Right lobe of liver (tissue), 6 donors: ENCODE results near the gene ZIC1. TPM values are rescaled to one million over a fixed set of nuclear protein-coding genes. Genes with fewer than 3 reads are reported as not detected.

Experiments used
- ATAC-seq, 4 donors: fragments of 200-7000 bp; cut with Tn5 transposase; one replicate each; pipeline ENCODE4 v1.9.1; 2020; ENCODE audit warnings: mild to moderate bottlenecking in 4 of 4, moderate library complexity in 4 of 4
- DNase-seq, 3 donors: peaks; one replicate each; pipeline ENCODE4 v3.0.0-alpha.2; 2020
- H3K27ac ChIP-seq, 3 donors: fragments of 200-600 bp; one replicate each; pipeline ENCODE4 v1.8.0; 2022
- H3K27me3 ChIP-seq, 2 donors: fragments of 200-600 bp; one replicate each; pipeline ENCODE4 v1.8.0; 2022
- H3K36me3 ChIP-seq, 4 donors: fragments of 200-600 bp; sonication (generic) in 1 of 4; one replicate each; pipeline versions ENCODE4 v1.5.1 to v1.8.0; 2017 to 2022; ENCODE audit warnings: control low read depth in 1 of 4
- H3K4me1 ChIP-seq, 4 donors: fragments of 200-600 bp; sonication (generic) in 1 of 4; one replicate each; pipeline versions ENCODE4 v1.5.1 to v1.8.0; 2017 to 2022; ENCODE audit warnings: control low read depth in 1 of 4
- H3K4me3 ChIP-seq, 3 donors: fragments of 200-600 bp; one replicate each; pipeline ENCODE4 v1.8.0; 2022
- H3K9me3 ChIP-seq, 4 donors: fragments of 200-600 bp; sonication (generic) in 1 of 4; one replicate each; pipeline versions ENCODE4 v1.5.1 to v1.8.0; 2017 to 2022; ENCODE audit warnings: control low read depth in 1 of 4
- CTCF ChIP-seq, 4 donors: fragments of 200-600 bp in 3 of 4; fragments of 450-650 bp in 1 of 4; IDR thresholded peaks; one replicate each; pipeline versions ENCODE4 v1.5.1 to v1.8.0; 2016 to 2022; ENCODE audit warnings: antibody characterized with exemption in 4 of 4, mild to moderate bottlenecking in 2 of 4
- POLR2A ChIP-seq: fragments of 450-650 bp; IDR thresholded peaks from one replicate; pipeline ENCODE4 v1.6.1; 2017; ENCODE audit warnings: antibody characterized with exemption, mild to moderate bottlenecking
- WGBS: methylation state at CpG from one replicate; pipeline ENCODE4 v1.1.6; 2018; ENCODE audit warnings: low coverage, low lambda C conversion rate; ENCODE audit not compliant: insufficient coverage; ENCODE audit errors: missing lambda C conversion rate; 5-methylcytosine and 5-hydroxymethylcytosine counted together
- intact Hi-C, 2 donors: fragments of 100-400 bp; cut with DNase I; formaldehyde crosslinking; loops; one replicate each; pipeline versions ENCODE4 v1.11.2 to v1.14.1; 2022
- total RNA-seq, 6 experiments: library from RNA; depleted of rRNA in 2 of 6; stranded (reverse); fragments of >200 nt in 2 of 6; fragmentation: NEBNext Ultra II Directional in 3 of 6; extraction: Animal tissue kit (Norgen Biotek cat#: 25700) in 3 of 6; gene quantifications; one replicate each; pipeline versions ENCODE4 v1.1.0 to v1.2.4, GENCODE V29; 2016 to 2023
- donor health status: DM: no; HTN: yes; CAD: no.
- donor health status: DM: no; HTN: no; CAD: no.
- donor health status: DM: no; HTN: no; CAD: no.
- donor health status: DM: no; HTN: yes; CAD: no.
- donor health status: DM: no; HTN: yes; CAD: no.

Gene ZIC1
- total RNA-seq, 6 experiments from 2014 or later: 1.1 to 14.6 (median 9.6) TPM

- no peak for TF ChIP-seq POLR2A
- no peak for TF ChIP-seq CTCF (IDR thresholded peaks at IDR 0.05)
- Histone ChIP-seq H3K36me3 (no peaks in the 10 kb centered on the region), H3K4me1 (peaks cover 0 to 13% (median 0%) of the 10 kb centered on the region in 4 donors), H3K4me3 (no peak overlapping the region), H3K9me3 (no peaks in the 10 kb centered on the region), H3K27me3 (peaks cover 7 to 14% of the 10 kb centered on the region in 2 donors), H3K27ac (no peak overlapping the region)
- no peak for ATAC-seq
- no peak for DNase-seq
- intact Hi-C loops: no loop called here
- WGBS: no CpG with 5 or more reads among the region's 52 CpGs
Observed at GRCh38 chr3:147410116-147410525, 956 bp downstream of the ZIC1 start.

GRCh38 chr3:147410526-147411237 is 1.5 kb downstream of the ZIC1 start:
- WGBS: 8% methylated on average over 21 of the region's 61 CpGs
- H3K9me3 ChIP-seq: no peaks in the 10 kb centered on the region
- H3K27me3 ChIP-seq: peaks cover 7 to 18% of the 10 kb centered on the region in 2 donors
- H3K36me3 ChIP-seq: no peaks in the 10 kb centered on the region
- ATAC-seq (peak in 1 of 4 donors; percentile 12), DNase-seq (no peak)
- TF ChIP-seq CTCF (IDR thresholded peaks at IDR 0.05): no peak
- no peak for TF ChIP-seq POLR2A
- H3K4me3 ChIP-seq: no peak overlapping the region
- H3K4me1 ChIP-seq: peaks cover 0 to 13% (median 0%) of the 10 kb centered on the region in 4 donors
- intact Hi-C loops: no loop called here
- no peak overlapping the region for H3K27ac ChIP-seq

- DNase-seq (no peak), ATAC-seq (peak in 1 of 4 donors; percentile 36)
- WGBS: 9% methylated on average over 14 of the region's 14 CpGs
- intact Hi-C loops: no loop called here
- no peaks in the 10 kb centered on the region for H3K9me3 ChIP-seq
- peaks cover 0 to 13% (median 0%) of the 10 kb centered on the region in 4 donors for H3K4me1 ChIP-seq
- no peak overlapping the region for H3K27ac ChIP-seq
- H3K27me3 ChIP-seq: peaks cover 7 to 18% of the 10 kb centered on the region in 2 donors
- no peaks in the 10 kb centered on the region for H3K36me3 ChIP-seq
- TF ChIP-seq CTCF (IDR thresholded peaks at IDR 0.05): no peak
- TF ChIP-seq POLR2A: no peak
- H3K4me3 ChIP-seq: no peak overlapping the region
Observed at GRCh38 chr3:147411238-147411814, 2.2 kb downstream of the ZIC1 start.

GRCh38 chr3:147411815-147412241 is 2.7 kb downstream of the ZIC1 start:
- intact Hi-C loops: no loop called here
- 19% methylated on average over 20 of the region's 20 CpGs for WGBS
- no peaks in the 10 kb centered on the region for H3K36me3 ChIP-seq
- ATAC-seq (no peak), DNase-seq (no peak)
- no peak overlapping the region for H3K27ac ChIP-seq
- no peaks in the 10 kb centered on the region for H3K9me3 ChIP-seq
- H3K4me1 ChIP-seq: peaks cover 0 to 13% (median 0%) of the 10 kb centered on the region in 4 donors
- H3K4me3 ChIP-seq: no peak overlapping the region
- TF ChIP-seq CTCF (IDR thresholded peaks at IDR 0.05) (no peak), POLR2A (no peak)
- H3K27me3 ChIP-seq: peaks cover 7 to 18% of the 10 kb centered on the region in 2 donors
